IPS-NIHi7 (cell line): ENCODE data around the gene BMP7.
"Not testable (repeated sequence)": the region's sequence is repeated elsewhere in the genome, so short reads cannot be mapped to it uniquely, and the experiment has no call there.

Experiments used
- DNase-seq: peaks from one replicate; pipeline ENCODE4 v3.0.0; 2012; ENCODE audit warnings: mixed read lengths; ENCODE audit errors: extremely low spot score

BMP7 gene

DNA sequence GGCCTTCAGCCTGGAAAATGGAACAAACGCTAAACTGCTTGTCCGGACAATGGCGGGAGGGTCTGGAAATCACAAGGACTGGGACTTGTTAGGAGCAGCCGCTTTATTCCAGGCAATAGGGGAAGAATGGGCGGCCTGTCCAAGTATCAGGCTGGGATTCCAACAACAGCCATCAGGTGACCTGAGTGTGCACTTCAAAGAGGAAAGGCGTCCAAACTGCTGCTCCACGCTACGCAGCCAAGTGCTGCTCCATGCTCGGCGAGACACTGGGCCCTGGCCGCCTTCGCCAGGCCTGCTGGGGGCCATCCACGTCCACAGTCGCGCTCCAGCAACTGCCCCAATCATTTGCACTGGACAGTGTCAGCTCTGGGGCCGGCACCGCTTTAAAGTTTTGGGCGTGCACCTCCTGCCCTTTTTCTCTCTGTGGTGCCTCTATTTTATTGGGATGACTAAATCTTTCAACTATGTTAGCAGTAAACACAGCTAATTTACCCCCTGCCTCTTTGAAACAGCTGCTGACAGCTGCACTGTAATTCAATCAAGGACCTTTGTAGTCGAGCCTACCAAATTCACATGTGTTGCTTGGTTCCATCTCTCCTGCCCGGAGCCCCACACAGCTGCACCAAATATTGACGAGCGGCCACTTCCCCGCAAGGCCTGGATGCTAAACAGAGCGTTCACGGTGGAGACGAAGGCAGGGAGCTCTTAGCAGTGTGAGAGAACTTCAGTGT lies 98.3 kb downstream of the BMP7 start:
- peak; percentile 40 for DNase-seq

- DNase-seq: no peak
Observed at GRCh38 chr20:57167292-57167655, 99.2 kb downstream of the BMP7 start.

- DNase-seq: no peak
Observed at GRCh38 chr20:57166568-57167291, 99.7 kb downstream of the BMP7 start.

- DNase-seq: no peak
Observed at GRCh38 chr20:57165427-57166004, 100.9 kb downstream of the BMP7 start.

- no peak for DNase-seq
Observed at GRCh38 chr20:57164872-57165271, 101.6 kb downstream of the BMP7 start.

- no peak for DNase-seq
Observed at GRCh38 chr20:57163041-57163440, 103.4 kb downstream of the BMP7 start.

DNA sequence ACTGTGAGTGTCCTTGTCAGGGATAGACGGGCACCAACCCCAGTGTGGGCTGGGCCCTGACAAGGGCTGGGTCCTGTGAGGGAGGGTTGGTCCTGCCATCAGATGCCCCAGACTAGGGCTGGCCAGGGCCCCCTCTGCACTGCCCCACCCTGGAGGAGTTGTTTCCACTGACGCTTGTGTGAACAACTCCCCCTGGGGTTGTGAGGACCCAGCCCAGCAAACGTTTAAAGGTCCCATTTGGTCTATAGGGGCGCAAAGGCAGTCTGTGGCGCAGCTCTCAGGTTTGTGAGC lies 104.1 kb downstream of the BMP7 start:
- DNase-seq: no peak

DNA sequence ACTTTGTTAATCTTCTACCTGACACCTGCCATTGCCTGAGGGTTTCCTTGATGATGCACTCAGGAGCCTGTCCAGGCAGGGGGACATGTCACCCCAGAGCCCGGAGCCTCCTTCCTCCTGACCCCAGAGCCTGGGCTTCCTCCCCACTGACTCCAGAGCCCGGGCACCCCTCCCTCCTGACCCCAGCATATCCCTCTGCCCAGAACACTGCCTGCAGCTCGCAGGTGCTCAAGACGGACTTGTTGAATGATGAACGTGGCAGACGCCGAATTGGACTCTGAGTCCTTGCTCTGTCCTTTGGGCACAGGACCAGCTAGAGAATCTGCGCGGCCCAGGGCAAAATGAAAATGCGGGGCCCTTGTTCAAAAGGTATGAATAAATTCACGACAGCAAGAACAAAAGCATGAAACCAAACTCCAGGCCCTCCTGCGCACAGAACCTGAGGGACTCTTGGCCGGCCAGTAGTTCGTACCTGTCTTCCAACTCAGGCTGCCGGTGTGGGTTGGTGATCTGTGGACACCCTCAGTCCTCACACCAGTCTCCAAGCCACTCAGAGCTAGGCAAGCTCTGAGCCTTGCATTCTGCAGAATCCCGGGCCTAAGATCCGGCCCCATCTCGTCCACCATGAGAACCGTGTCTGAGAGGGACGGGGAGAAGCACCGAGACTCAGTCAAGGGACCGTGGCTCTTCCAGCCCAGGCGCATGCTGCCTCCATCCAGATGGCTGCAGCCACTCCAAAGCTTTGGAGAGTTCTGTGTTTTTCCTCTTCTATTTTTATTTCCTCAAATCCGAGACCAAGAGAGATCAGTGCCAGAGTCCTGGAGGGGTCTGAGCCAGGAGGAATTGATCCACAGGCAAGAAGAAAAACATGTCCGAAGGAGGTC lies 104.7 kb downstream of the BMP7 start:
- no peak for DNase-seq

DNA sequence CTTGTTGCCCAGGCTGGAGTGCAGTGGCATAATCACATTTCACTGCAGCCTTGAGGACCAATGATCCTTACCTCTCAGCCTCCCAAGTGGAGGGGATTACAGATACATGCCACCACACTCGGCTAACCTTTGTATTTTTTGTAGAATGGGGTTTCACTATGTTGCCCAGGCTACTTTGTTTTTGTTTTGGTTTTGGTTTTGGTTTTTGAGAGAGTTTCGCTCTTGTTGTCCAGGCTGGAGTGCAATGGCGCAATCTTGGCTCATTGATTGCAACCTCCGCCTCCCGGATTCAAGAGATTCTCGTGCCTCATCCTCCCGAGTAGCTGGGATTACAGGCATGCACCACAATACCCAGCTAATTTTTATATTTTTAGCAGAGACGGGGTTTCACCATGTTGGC lies 105.5 kb downstream of the BMP7 start:
- DNase-seq: no peak

DNA sequence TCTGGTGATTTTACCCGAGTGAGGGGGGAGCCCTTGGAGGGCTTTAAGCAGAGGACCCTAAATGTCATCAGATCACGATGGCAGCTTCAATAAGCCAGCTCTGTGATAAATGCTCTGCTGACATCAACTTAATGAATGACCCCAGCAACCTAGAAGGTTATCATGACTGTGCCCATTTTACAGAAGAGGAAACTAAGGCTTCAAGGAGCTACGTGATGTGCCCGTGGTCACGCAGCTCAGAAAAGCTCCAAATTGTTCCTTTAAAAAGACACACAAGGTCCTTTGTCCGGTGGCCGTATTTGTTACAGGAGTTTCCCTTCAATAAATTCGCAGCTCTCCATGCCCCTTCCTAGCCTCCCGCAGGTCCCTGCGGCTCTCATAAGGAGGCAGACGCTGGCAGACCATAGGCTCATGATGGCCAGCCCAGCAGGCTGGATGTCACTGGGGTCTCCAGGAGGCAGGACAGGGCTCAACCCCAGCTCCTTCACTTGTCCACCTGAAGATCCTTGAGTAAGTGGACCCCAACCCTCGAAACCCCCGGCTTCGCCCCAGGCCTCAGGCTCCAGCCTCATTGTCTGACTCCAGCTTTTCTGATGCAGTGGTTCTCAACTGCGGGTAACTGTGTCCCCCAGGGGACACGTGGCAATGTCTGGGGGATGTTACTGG lies 106.4 kb downstream of the BMP7 start:
- DNase-seq: no peak

GRCh38 chr20:57159193-57159851 lies 107.1 kb downstream of the BMP7 start:
- peak; percentile 51 for DNase-seq

- DNase-seq: no peak
Observed at GRCh38 chr20:57158474-57158873, 108.0 kb downstream of the BMP7 start.

GRCh38 chr20:57157787-57158186 lies 108.7 kb downstream of the BMP7 start:
- DNase-seq: not testable (repeated sequence)

DNA sequence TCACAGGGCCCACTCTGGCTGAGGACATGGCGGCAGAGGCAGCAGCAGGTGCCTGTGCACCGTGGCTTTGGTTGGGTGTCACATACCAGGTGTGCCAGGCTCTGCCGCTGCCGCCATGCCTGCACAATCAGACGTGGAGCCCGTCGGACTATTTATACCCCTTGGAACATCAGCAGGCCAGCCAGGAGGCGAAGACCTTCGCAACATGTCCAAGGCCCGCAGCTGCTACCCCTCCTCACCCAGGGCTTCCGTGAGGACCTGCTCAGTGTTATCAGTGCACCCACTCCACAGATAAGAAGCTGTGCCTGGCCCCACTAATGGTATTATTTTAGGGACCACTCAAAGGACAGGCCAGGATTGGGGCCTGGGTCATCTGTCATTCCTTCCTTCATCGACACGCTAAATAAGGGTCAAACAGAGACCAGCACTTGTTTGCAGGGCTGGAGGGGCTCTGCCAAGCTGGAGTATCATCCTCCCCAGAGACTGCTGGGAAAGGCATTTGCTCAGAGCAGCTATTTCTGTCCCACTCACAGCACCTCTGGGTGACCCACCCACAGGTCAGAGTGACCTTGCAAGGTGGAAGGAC lies 109.2 kb downstream of the BMP7 start:
- no peak for DNase-seq

- no peak for DNase-seq
Observed at GRCh38 chr20:57156011-57156729, 110.3 kb downstream of the BMP7 start.

GRCh38 chr20:57155415-57155814 lies 111.0 kb downstream of the BMP7 start:
- DNase-seq: no peak

DNA sequence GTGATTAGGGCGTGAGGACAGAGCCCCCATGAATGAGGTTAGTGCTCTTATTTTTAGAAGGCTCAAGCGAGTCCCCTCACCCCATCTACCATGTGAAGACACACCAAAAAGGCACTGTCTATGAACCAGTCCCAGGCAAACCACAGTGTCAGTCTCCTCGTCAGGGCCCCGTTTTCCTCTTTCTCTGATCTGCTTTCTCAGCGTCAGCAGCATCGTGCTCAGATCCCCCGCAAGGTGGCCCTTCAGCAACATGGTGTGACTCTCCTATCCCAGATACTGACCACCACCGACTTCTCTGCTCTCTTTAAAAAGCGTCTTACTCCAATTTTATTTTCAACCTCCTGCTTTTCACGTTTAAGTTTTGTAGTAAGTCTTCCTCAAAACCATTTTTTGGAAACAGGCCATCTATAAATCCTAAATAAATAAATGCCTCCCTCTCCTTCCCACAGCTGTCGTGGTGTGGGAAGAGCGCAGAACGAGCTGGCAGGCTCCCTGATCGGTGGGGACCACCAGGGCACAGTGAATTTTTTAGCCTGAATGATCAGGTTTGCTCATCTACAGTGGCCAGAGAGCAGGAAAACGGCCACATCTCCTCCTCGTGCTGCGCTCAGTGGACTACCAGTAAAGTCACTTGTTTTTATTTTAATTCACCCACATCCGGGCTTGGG lies 113.1 kb downstream of the BMP7 start:
- DNase-seq: no peak

DNA sequence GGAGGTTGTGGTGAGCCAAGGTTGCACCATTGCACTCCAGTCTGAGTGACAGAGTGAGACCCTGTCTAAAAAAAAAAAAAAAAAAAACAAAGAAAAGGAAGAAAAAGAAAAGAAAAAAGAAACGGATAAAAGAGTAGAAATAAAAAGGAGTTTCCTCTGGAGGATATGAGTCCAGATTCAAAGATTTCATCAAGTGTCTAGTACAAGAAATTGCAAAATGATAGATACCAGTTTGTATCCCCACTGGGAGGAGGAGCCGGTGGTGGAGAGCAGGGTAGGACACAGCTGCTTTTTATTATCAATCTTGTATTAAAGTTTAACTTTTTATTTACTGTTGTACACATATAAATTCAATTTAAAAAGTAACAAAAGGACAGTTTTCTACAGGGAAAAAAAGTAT lies 113.9 kb downstream of the BMP7 start:
- no peak for DNase-seq

DNA sequence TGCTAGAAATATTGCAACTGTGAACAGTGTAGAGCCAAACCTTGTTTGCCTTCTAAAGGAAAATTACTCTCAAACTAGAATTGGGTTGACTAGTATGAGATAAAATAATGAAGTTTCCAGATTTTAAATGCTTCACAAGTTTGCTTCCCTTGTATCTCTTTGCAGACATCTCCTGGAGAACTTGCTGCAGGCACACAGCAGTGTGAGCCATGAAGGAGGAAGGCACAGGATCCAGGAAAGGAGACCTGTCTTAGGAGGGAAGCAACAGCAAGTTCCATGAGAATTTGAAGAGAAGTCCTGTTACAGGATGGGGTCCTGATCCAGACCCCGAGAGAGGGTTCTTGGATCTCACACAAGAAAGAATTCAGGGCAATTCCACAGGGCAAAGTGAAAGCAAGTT lies 115.9 kb downstream of the BMP7 start:
- DNase-seq: no peak

- no peak for DNase-seq
Observed at GRCh38 chr20:57148263-57148662, 118.2 kb downstream of the BMP7 start.
